Activated naive CD8-positive, alpha-beta T cell (primary cell): ENCODE data around the gene RHEB.

Source experiments
- H3K27ac Mint-ChIP-seq: one replicate; pipeline ENCODE4 v1.8.0; 2021; ENCODE audit warnings: mixed read lengths
- H3K27me3 Mint-ChIP-seq: one replicate; pipeline ENCODE4 v1.8.0; 2021; ENCODE audit warnings: mixed read lengths
- H3K36me3 Mint-ChIP-seq: one replicate; pipeline ENCODE4 v1.8.0; 2021; ENCODE audit warnings: mixed read lengths
- H3K4me1 Mint-ChIP-seq: one replicate; pipeline ENCODE4 v1.8.0; 2021; ENCODE audit warnings: low read depth, mixed read lengths
- H3K4me3 Mint-ChIP-seq: one replicate; pipeline ENCODE4 v1.8.0; 2021; ENCODE audit warnings: mild to moderate bottlenecking, mixed read lengths
- H3K9me3 Mint-ChIP-seq: one replicate; pipeline ENCODE4 v1.8.0; 2021; ENCODE audit warnings: low read depth, mixed read lengths

The RHEB gene

DNA sequence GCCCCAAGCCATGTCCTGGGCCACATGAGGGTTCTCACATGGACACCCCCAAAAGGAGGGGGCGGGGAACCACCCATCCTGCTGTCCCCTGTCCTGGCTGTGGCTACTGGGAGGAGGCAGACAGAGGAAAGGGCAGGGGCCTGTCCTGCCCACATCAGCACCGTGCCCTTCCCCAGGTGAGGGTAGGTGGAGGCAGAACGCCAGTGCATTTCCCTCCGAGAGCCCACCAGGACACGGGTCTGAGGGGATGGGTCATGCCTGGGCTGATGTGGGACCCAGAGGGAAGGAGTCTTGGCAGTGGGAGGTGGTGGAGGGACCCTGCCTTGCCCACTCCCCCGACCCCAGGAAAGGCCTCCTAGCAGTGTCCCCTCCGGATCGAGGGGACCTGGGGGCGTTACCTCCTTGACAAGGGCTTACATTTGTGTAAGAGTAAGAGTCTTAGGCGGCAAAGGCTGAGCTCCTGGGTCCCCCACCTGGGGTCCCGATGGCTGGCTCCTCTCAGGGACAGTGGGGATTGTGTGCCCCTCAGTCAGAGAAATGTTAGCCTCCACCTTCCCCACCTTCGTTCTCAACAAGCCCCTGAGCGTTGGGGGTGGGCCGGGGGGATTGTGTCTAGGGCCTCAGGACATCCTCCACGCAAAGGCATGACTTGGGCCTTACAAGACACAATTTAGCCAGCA lies 85.8 kb downstream of the RHEB start:
- no peaks in the 10 kb centered on the region for H3K9me3 Mint-ChIP-seq
- no peak overlapping the region for H3K4me3 Mint-ChIP-seq
- H3K27ac Mint-ChIP-seq, result no peak overlapping the region
- no peaks in the 10 kb centered on the region for H3K36me3 Mint-ChIP-seq
- H3K4me1 Mint-ChIP-seq, result peaks cover 47% of the 10 kb centered on the region
- no peaks in the 10 kb centered on the region for H3K27me3 Mint-ChIP-seq

DNA sequence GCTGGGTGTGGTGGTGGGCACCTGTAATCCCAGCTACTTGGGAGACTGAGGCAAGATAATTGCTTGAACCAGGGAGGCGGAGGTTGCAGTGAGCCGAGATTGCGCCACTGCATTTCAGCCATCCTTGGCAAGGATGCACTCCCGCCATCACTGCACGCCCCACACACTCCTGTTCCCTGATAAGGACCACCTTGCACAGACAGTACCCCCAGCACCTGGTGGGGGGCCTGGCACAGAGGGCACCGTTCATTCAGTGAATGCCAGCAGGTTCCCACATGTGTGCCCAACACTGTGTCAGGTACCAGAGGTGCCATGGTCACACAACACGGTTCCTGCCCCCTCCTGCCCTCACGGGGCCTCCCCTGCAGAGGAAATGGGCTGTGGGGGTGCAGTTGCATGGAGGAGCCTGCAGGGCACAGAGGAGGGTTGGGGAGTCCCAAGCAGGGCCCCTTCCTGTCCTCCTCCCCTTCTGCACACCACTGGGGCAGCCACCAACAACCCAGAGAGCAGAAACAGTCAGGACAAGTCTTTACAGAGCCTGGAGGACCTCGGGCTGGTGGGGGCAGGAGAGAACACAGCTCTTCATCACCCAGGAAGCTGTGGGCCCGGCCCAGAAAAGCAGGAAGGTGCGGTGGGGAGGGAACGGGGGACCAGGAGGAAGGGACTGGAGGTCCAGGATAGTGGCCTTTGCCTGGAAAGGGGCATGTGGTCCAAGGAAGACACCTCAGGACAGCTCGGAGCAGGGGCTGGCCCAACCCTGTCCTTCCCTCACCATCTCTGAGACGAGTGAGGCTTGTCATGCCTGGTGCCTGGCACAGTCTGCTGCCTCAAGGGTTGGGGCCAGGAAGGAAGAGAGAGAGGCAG lies 86.8 kb downstream of the RHEB start:
- Mint-ChIP-seq H3K4me3 (no peak overlapping the region), H3K27me3 (no peaks in the 10 kb centered on the region), H3K27ac (peak overlapping the region; percentile 54), H3K9me3 (no peaks in the 10 kb centered on the region), H3K36me3 (no peaks in the 10 kb centered on the region), H3K4me1 (peaks cover 54% of the 10 kb centered on the region)

DNA sequence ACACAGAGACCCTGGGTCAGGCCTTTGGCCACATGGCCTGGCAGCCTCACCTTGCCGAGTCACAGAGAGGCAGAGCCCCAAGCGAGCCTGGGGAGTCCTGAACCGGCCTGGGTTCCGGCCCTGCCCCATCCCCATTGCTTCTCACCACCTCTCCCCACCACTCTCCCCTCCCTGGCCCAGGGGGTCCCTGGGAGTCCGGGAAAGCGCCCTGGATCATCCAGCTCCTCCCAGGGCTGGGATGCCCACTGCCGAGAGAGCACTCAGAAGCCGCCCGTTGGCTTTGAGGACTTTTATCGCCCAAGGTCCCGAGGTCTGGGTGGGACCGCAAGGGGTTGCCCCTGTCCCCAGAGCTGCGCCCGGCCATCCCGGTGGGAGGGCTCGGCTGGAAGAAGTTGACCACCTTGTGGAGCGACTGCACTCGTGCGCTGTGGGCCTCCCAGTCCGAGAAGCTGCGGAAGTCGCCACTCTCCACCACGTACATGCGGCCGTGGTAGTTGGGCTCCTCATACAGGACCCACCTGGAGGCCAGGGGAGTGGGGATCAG lies 87.9 kb downstream of the RHEB start:
- H3K9me3 Mint-ChIP-seq, result no peaks in the 10 kb centered on the region
- peaks cover 60% of the 10 kb centered on the region for H3K4me1 Mint-ChIP-seq

DNA sequence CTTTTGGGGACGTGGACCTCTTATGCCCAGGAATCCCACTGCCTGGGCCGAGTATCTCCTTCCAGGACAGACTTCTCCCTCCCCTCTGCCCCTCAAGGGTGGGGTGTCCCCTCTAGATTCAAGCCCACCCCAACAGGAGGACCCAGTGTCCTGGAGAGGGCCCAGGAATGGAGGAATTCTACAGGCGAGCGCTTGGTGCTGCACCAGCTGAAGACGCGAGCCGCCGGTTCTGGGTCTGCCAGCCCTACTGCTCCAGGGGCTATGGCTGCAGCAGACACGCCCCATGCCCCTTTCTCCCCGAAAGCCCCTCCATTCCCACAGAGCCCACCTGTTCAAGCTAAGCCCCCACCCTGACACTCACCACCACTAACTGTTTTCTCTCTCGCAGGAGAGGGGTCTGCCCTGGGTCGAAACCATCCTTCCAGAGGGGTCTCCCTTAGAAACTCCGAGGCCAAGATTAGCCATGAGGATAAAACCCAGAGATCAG lies 88.4 kb downstream of the RHEB start:
- Mint-ChIP-seq H3K9me3 (no peaks in the 10 kb centered on the region), H3K36me3 (no peaks in the 10 kb centered on the region), H3K4me1 (peaks cover 63% of the 10 kb centered on the region), H3K4me3 (no peak overlapping the region), H3K27me3 (no peaks in the 10 kb centered on the region), H3K27ac (no peak overlapping the region)

More for the DNA sequence above, 87.9 kb downstream of the RHEB start:
- no peak overlapping the region for H3K27ac Mint-ChIP-seq
- no peaks in the 10 kb centered on the region for H3K27me3 Mint-ChIP-seq
- no peak overlapping the region for H3K4me3 Mint-ChIP-seq
- H3K36me3 Mint-ChIP-seq, result no peaks in the 10 kb centered on the region

DNA sequence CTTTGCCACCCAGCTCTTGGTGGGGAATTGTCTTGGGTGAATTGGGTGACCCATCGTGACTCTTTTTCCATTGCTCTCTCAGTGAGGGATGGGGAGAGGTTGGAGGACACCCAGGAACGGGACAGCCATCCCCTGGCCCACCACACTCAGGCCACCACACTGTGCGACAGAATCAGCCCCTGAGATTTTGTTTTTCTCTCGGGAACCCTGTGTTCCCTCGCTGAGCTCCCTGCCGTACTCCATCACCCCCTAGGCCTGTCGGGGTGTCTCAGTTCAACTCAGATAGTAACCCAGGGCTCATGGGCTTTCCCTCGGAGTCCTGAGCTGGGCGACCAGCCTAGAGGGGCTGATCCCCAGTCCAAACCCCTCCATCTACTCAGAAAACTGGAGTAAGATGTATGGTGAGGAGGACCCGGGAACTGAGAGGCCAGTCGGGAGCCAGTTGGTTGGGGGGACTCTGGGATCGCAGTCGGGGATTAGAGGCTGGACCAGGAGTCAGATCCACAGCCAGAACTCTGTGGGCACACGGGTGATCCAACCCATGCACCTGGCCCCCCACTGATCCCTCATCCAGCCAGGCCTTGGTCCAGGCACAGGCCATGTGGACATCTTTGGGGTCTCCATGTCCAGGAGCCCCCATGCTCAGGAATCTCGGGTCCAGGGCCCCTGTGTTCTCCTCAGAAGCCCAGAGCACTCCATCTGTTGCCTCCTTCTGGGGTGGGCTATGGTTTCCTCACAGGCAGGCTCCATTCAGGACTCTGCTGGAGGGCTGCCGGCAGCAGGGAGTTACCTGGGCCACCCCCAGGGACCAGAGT lies 89.1 kb downstream of the RHEB start:
- H3K36me3 Mint-ChIP-seq, result no peaks in the 10 kb centered on the region
- peaks cover 63% of the 10 kb centered on the region for H3K4me1 Mint-ChIP-seq
- H3K9me3 Mint-ChIP-seq, result no peaks in the 10 kb centered on the region
- no peaks in the 10 kb centered on the region for H3K27me3 Mint-ChIP-seq
- no peak overlapping the region for H3K4me3 Mint-ChIP-seq
- H3K27ac Mint-ChIP-seq, result no peak overlapping the region

DNA sequence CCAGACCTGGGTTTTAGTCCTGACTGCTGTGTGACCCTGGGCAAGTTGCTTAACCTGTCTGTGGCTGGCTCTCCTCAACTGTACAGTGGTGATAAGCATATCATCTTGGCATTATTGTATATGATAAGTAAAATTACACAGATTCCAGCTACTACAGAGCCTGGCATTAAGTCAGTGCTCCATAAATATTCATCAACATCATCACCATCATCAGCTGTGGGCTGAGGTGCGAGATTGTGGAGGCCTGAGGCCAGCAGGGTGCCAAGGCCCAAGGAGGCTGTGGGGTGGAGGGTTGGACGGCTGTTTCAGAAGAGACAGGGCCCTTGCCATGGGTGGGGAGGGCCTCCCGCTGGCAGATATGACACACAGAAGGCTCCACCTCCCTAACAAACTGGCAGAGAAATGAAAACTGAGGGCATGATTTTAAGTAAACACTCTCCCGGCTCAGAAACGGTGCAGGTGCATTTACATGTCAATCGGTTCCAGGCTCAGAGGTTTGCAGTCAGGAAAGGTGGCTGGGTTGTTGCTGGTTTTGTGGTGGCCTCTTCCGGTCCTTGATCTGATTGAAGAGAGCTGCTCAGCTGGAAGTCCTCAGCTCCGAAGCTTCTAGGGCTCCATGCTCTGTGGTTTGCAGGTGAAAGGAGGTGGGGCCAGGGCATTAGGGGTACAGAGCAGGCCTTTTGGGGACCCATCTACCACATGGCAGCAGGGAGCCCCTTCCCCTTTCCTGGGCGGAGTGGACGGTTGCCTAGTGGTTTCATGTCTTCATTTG lies 89.9 kb downstream of the RHEB start:
- H3K4me1 Mint-ChIP-seq, result peaks cover 62% of the 10 kb centered on the region

DNA sequence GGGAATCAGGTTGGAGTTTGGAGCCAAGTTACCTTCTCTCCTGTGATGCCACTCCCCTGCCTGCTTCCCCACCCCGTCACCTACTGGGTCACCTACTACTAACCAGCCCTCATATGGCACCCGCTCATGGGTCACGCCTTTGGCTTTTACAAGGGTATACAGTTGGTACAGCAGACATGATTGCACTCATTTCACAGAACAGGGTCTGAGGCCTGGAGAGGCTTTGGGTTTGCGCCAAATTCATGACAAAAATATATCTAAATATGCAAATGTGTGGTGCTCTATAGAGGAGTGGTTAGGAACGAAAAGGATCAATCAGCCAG lies 90.5 kb downstream of the RHEB start:
- no peaks in the 10 kb centered on the region for H3K9me3 Mint-ChIP-seq
- peaks cover 60% of the 10 kb centered on the region for H3K4me1 Mint-ChIP-seq
- H3K4me3 Mint-ChIP-seq, result peak overlapping the region; percentile 51
- no peaks in the 10 kb centered on the region for H3K27me3 Mint-ChIP-seq
- no peaks in the 10 kb centered on the region for H3K36me3 Mint-ChIP-seq
- no peak overlapping the region for H3K27ac Mint-ChIP-seq

More for the DNA sequence above, 89.9 kb downstream of the RHEB start:
- peak overlapping the region; percentile 51 for H3K4me3 Mint-ChIP-seq
- H3K36me3 Mint-ChIP-seq, result no peaks in the 10 kb centered on the region
- no peaks in the 10 kb centered on the region for H3K9me3 Mint-ChIP-seq
- H3K27me3 Mint-ChIP-seq, result no peaks in the 10 kb centered on the region
- H3K27ac Mint-ChIP-seq, result peak overlapping the region; percentile 55

DNA sequence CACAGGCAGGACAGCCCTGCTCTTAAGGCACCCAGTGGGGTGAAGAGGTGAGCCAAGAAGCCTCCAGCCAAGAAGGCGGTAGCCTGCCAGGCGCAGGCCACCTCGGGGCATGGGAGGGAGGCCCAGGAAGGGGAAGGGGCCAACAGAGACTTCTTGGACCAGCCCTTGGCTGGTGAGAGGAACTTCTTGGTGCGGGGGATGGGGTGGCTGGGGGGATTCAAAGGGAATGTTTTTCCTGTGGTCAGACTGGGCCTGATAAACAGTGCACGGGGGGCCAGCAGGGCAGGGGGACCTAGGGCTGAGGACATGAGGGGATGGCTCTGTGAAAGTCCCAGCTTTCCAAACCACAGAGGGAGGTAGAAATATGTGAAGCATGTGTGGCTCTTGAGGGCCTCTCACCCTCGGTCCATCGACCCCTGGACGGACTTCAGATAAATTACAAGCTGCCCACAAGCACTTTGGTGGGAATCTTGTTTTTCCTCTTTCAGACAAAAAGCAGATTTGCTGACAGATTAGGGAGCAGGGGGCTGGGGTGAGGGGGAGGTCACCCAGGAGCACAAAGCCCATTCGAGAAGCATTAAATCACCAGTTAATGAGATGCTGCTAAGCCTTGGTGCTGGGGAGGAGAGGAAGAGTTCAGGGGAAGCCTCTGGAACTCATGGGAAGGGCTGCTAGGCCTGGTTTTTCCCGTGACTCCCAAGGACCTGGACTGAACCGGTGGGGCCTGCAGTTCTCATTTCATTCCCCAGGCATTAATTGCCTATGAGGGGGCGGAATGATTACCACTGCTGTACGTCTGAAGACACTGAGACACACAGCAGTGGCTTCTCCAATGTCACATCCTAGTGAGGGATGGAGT lies 91.1 kb downstream of the RHEB start:
- H3K4me1 Mint-ChIP-seq, result peaks cover 60% of the 10 kb centered on the region
- no peaks in the 10 kb centered on the region for H3K9me3 Mint-ChIP-seq
- peak overlapping the region; percentile 62 for H3K4me3 Mint-ChIP-seq
- no peaks in the 10 kb centered on the region for H3K27me3 Mint-ChIP-seq
- H3K36me3 Mint-ChIP-seq, result no peaks in the 10 kb centered on the region
- peak overlapping the region; percentile 58 for H3K27ac Mint-ChIP-seq

DNA sequence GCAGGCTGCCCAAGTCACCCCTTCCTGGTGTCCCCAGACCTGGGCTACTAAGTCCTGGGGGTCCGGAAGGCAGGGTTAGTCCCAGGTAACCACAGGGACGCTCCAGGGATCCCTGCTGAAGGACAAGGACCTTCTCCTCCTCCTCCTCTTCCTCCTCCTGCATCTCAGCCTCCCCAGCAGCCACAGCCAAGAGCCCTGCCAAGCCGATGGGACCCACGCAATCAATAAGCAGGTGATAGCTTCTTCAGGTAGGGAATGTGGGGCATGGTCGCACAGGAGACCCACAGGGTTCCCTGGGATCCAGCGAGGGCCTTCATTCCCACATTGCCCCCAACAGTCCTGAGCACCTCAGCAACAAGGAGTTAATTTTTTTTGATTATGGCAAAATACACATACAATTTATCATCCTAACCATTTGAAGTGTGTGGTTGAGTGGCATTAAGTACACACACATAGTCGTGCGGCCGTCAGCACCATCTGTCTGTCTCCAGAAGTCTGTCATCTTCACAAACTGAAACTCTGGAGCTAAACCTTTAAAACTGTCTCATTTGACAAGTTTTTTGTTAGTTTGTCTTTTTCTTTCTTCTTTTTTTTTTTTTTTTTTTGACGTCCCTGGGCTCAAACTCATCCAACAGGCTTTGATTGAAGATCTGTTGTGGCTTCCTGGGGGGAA lies 91.9 kb downstream of the RHEB start:
- Mint-ChIP-seq H3K36me3 (no peaks in the 10 kb centered on the region), H3K9me3 (no peaks in the 10 kb centered on the region), H3K4me3 (peak overlapping the region; percentile 62), H3K27me3 (no peaks in the 10 kb centered on the region), H3K4me1 (peaks cover 52% of the 10 kb centered on the region), H3K27ac (peak overlapping the region; percentile 58)

DNA sequence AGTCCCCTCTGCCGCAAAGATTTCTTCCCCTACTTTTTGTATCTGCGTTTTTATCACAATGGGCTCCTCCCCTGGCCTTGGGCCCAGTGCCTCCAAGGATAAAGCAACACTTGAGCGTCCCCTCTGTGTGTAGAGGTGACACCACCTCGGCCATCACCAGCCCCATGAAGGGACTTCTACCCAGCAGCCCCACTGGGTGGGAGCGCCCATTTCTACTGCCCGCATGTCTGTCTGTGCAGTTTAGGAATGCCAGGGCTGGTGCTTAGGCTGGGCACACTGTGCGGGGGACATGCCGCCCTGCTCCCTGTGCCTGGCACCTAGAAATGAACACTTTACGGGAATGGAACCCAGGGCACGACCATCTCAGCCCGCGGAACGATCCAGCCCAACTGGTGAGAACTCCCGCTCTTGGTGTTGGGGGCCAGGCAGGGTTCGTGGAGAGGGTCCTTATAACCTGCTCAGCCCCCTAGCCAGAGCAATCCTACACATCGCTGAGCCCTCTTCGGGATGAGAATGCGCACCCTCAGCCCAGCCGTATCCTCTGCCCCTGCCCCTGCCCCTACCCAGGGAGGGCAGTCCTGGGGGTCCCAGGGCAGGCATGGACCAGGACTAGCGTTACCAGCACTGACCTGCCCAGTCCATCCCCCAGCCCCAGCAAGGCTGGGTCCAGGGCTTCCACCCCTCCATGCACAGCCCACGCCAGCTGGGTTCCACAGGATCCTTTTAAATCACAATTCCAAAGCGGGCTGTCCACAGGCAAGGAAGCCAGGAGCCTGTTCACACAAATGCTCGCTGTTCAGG lies 92.6 kb downstream of the RHEB start:
- Mint-ChIP-seq H3K4me1 (peaks cover 47% of the 10 kb centered on the region), H3K27me3 (no peaks in the 10 kb centered on the region), H3K9me3 (no peaks in the 10 kb centered on the region), H3K36me3 (no peaks in the 10 kb centered on the region), H3K27ac (peak overlapping the region; percentile 34), H3K4me3 (no peak overlapping the region)

DNA sequence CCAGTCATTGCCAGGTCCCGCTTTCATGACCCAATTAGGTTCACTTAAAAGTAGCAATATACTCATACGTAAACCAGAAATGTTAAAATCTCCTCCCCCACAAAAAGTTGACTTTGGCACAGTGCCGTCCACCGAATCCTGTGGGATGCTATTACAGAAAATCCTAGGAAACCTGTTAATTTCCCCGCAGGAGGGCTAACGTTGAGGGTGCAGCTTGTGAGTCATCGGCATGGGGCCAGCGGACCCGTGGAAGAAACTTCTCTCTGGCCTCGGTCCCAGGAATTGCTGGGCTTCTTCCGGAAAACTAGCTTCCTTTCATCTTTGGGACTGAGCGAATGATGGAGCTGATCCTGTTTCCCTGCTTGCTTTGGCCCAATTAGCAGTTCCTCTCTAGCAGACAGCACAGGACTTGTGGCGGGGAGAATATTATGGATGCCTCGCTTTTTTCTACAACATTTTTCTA lies 93.2 kb downstream of the RHEB start:
- Mint-ChIP-seq H3K4me3 (no peak overlapping the region), H3K27me3 (no peaks in the 10 kb centered on the region), H3K27ac (no peak overlapping the region), H3K9me3 (no peaks in the 10 kb centered on the region), H3K36me3 (no peaks in the 10 kb centered on the region), H3K4me1 (peaks cover 41% of the 10 kb centered on the region)

DNA sequence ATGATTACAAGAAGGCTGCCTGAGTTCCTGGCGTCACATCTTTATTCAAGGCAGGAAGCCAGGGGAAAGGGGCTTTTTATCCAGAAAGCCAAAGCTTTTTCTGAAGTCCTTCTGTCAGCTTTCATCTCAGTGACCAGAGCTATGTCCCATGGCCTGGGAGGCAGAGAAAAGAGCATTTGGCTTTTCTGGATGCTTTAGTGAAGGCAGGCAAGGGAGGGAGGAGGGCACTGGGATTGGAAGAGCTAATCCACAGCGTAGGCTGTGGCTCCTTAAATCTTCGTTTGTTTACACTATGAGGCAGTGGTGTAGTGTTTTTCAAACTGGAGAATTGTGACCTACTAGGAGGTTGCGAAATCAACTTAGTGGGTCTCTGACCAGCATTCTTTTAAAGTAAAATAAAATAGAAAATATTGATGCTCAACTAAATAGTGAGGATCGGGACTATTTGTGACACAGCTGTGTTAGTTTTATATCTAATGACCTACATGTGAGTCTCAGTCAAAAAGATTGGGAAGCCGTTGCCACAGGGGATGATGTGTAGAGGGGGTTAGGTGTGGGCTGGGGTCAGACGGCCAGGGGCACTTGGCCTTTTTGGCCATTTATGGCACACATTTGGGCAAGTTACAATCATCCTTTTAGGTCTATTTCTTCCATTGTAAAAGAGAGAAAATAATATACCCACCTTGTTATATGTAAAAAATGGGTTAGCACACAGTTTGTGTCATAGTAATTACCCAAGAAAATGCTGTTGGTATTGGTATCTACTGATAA lies 93.8 kb downstream of the RHEB start:
- Mint-ChIP-seq H3K36me3 (no peaks in the 10 kb centered on the region), H3K4me3 (no peak overlapping the region), H3K4me1 (peaks cover 36% of the 10 kb centered on the region), H3K27ac (no peak overlapping the region), H3K27me3 (no peaks in the 10 kb centered on the region), H3K9me3 (no peaks in the 10 kb centered on the region)
